Adipocyte (in vitro differentiated cells): ENCODE results near the gene GSTM4.
"Not testable (repeated sequence)": the region's sequence is repeated elsewhere in the genome, so short reads cannot be mapped to it uniquely, and the experiment has no call there.

Source experiments
- DNase-seq: peaks from one replicate; pipeline ENCODE4 v3.0.0-alpha.2; 2015; ENCODE audit warnings: low read depth
- H3K27me3 ChIP-seq: replicated peaks from 2 replicates; pipeline ENCODE4 v1.7.0; 2013; ENCODE audit warnings: mild to moderate bottlenecking, low read length, moderate library complexity; ENCODE audit not compliant: control insufficient read depth, insufficient read depth
- H3K36me3 ChIP-seq: 2 replicates; pipeline ENCODE4 v1.7.0; 2013; ENCODE audit warnings: low read length, mild to moderate bottlenecking, moderate library complexity; ENCODE audit not compliant: control insufficient read depth, insufficient read depth, severe bottlenecking
- H3K4me1 ChIP-seq: 2 replicates; pipeline ENCODE4 v1.7.0; 2013; ENCODE audit warnings: mild to moderate bottlenecking, low read length, moderate library complexity; ENCODE audit not compliant: control insufficient read depth, insufficient read depth
- H3K4me3 ChIP-seq: 2 replicates; pipeline ENCODE4 v1.7.0; 2013; ENCODE audit warnings: mild to moderate bottlenecking, low read length, moderate library complexity
- H3K9ac ChIP-seq: 2 replicates; pipeline ENCODE4 v1.7.0; 2013; ENCODE audit warnings: mild to moderate bottlenecking, low read length, moderate library complexity
- H3K9me3 ChIP-seq: 2 replicates; pipeline ENCODE4 v1.7.0; 2013; ENCODE audit warnings: mild to moderate bottlenecking, low read length, moderate library complexity; ENCODE audit not compliant: control insufficient read depth

Gene GSTM4

GRCh38 chr1:109673861-109674260 lies 18.0 kb downstream of the GSTM4 start:
- H3K4me1 ChIP-seq, H3K4me3 ChIP-seq, H3K9me3 ChIP-seq, H3K36me3 ChIP-seq, DNase-seq, H3K27me3 ChIP-seq, H3K9ac ChIP-seq: not testable (repeated sequence)

GRCh38 chr1:109676683-109677381 lies 20.9 kb downstream of the GSTM4 start:
- H3K27me3 ChIP-seq, DNase-seq, H3K36me3 ChIP-seq, H3K4me1 ChIP-seq, H3K9ac ChIP-seq, H3K4me3 ChIP-seq, H3K9me3 ChIP-seq: not testable (repeated sequence)

GRCh38 chr1:109677459-109677858 lies 21.6 kb downstream of the GSTM4 start:
- no peaks in the 10 kb centered on the region for H3K36me3 ChIP-seq
- no peak for DNase-seq
- no peak overlapping the region for H3K4me3 ChIP-seq
- H3K9me3 ChIP-seq, result no peaks in the 10 kb centered on the region
- H3K4me1 ChIP-seq, result no peaks in the 10 kb centered on the region
- no peak overlapping the region for H3K9ac ChIP-seq
- H3K27me3 ChIP-seq, result no peaks in the 10 kb centered on the region

- H3K9ac ChIP-seq, H3K36me3 ChIP-seq, DNase-seq, H3K27me3 ChIP-seq, H3K4me3 ChIP-seq, H3K4me1 ChIP-seq, H3K9me3 ChIP-seq: not testable (repeated sequence)
Observed at GRCh38 chr1:109678637-109679036, 22.7 kb downstream of the GSTM4 start.

- not testable (repeated sequence) for H3K36me3 ChIP-seq, H3K4me1 ChIP-seq, H3K9ac ChIP-seq, H3K27me3 ChIP-seq, H3K4me3 ChIP-seq, H3K9me3 ChIP-seq, DNase-seq
Observed at GRCh38 chr1:109684777-109685176, 28.9 kb downstream of the GSTM4 start.

GRCh38 chr1:109685399-109685798 lies 29.5 kb downstream of the GSTM4 start:
- not testable (repeated sequence) for H3K4me3 ChIP-seq, H3K27me3 ChIP-seq, H3K9me3 ChIP-seq, H3K9ac ChIP-seq, DNase-seq, H3K4me1 ChIP-seq, H3K36me3 ChIP-seq

GRCh38 chr1:109685890-109686289 lies 30.0 kb downstream of the GSTM4 start:
- not testable (repeated sequence) for H3K27me3 ChIP-seq

GRCh38 chr1:109687109-109687508 lies 31.2 kb downstream of the GSTM4 start:
- DNase-seq, H3K4me1 ChIP-seq, H3K36me3 ChIP-seq, H3K27me3 ChIP-seq, H3K9me3 ChIP-seq, H3K9ac ChIP-seq, H3K4me3 ChIP-seq: not testable (repeated sequence)

More at GRCh38 chr1:109685890-109686289, 30.0 kb downstream of the GSTM4 start:
- H3K9ac ChIP-seq, H3K36me3 ChIP-seq, H3K4me3 ChIP-seq, H3K9me3 ChIP-seq, H3K4me1 ChIP-seq, DNase-seq: not testable (repeated sequence)

GRCh38 chr1:109687641-109688499 lies 32.0 kb downstream of the GSTM4 start, which contains the start of gene GSTM1:
GSTM1 (plus strand) TSS chr1:109687817; CDS start chr1:109687874, 57 bp downstream.
- Histone ChIP-seq H3K4me1 (no peaks in the 10 kb centered on the region), H3K36me3 (no peaks in the 10 kb centered on the region), H3K4me3 (no peak within 1 kb of the TSS), H3K27me3 (no peaks in the 10 kb centered on the region), H3K9ac (no peak within 1 kb of the TSS), H3K9me3 (no peaks in the 10 kb centered on the region)
- DNase-seq, result no peak

GRCh38 chr1:109689844-109690405 lies 34.0 kb downstream of the GSTM4 start:
- no peak for DNase-seq

GRCh38 chr1:109691759-109692158 lies 35.9 kb downstream of the GSTM4 start:
- no peak for DNase-seq
- Histone ChIP-seq H3K9ac (no peak overlapping the region), H3K27me3 (no peaks in the 10 kb centered on the region), H3K4me1 (no peaks in the 10 kb centered on the region), H3K4me3 (no peak overlapping the region), H3K36me3 (no peaks in the 10 kb centered on the region), H3K9me3 (no peaks in the 10 kb centered on the region)

More at GRCh38 chr1:109689844-109690405, 34.0 kb downstream of the GSTM4 start:
- Histone ChIP-seq H3K36me3 (no peaks in the 10 kb centered on the region), H3K4me3 (no peak overlapping the region), H3K9ac (no peak overlapping the region), H3K27me3 (no peaks in the 10 kb centered on the region), H3K4me1 (no peaks in the 10 kb centered on the region), H3K9me3 (no peaks in the 10 kb centered on the region)
